Sigmoid colon (tissue), 4 donors: ENCODE data around the gene FCMR.

Experiments used
- EP300 ChIP-seq, 4 donors: sonication (generic); formaldehyde crosslinking; IDR thresholded peaks; one replicate each; pipeline ENCODE4 v1.6.1; 2017; ENCODE audit warnings: antibody characterized with exemption in 4 of 4
- POLR2A ChIP-seq, 2 donors: fragments of 450-650 bp; IDR thresholded peaks; one replicate each; pipeline ENCODE4 v1.6.1; 2016; ENCODE audit warnings: antibody characterized with exemption in 2 of 2, mild to moderate bottlenecking in 2 of 2, moderate library complexity in 2 of 2
- TF ChIP-seq, protein P1 (sequence below), 4 experiments: fragments of 450-650 bp in 3 of 4; fragments of 200-600 bp in 1 of 4; IDR thresholded peaks; one replicate each; pipeline ENCODE4 v1.5.1; 2016 to 2019; ENCODE audit warnings: antibody characterized with exemption in 4 of 4, mild to moderate bottlenecking in 3 of 4, moderate library complexity in 2 of 4

DNA sequence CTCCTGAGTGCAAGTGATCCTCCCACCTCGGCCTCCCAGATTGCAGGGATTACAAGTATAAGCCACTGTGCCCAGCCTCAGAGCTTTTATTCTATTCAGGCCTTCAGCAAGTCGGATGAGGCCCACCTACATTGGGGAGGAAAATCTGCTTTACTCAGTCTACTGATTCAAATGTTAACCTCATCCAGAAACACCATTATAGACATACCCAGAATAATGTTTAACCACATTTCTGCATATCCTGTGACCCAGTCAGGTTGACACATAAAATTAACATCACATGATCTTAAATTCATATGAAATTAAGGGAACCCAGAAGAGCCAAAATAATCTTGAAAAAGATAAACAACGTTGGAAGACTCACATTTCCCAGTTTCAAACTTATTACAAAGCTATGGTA is 41.4 kb downstream of the FCMR start:
- TF ChIP-seq EP300 (IDR thresholded peaks at IDR 0.05) (no peak), POLR2A (IDR thresholded peaks at IDR 0.05) (no peak)
- TF ChIP-seq, protein P1, sequence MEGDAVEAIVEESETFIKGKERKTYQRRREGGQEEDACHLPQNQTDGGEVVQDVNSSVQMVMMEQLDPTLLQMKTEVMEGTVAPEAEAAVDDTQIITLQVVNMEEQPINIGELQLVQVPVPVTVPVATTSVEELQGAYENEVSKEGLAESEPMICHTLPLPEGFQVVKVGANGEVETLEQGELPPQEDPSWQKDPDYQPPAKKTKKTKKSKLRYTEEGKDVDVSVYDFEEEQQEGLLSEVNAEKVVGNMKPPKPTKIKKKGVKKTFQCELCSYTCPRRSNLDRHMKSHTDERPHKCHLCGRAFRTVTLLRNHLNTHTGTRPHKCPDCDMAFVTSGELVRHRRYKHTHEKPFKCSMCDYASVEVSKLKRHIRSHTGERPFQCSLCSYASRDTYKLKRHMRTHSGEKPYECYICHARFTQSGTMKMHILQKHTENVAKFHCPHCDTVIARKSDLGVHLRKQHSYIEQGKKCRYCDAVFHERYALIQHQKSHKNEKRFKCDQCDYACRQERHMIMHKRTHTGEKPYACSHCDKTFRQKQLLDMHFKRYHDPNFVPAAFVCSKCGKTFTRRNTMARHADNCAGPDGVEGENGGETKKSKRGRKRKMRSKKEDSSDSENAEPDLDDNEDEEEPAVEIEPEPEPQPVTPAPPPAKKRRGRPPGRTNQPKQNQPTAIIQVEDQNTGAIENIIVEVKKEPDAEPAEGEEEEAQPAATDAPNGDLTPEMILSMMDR (IDR thresholded peaks at IDR 0.05), result no peak
